HG03108 (cell line): ENCODE measurements around the gene SOAT1.

Source experiments
- ATAC-seq: cut with Tn5 transposase; IDR thresholded peaks from one replicate; pipeline ENCODE4 v1.9.1; 2021; ENCODE audit warnings: moderate library complexity; ENCODE audit not compliant: unreplicated experiment

The SOAT1 gene

GRCh38 chr1:179303200-179303785 lies 9.7 kb downstream of the SOAT1 start:
- no peak for ATAC-seq

GRCh38 chr1:179305450-179305849 lies 11.9 kb downstream of the SOAT1 start:
- no peak for ATAC-seq

- no peak for ATAC-seq
Observed at GRCh38 chr1:179310291-179310690, 16.7 kb downstream of the SOAT1 start.

DNA sequence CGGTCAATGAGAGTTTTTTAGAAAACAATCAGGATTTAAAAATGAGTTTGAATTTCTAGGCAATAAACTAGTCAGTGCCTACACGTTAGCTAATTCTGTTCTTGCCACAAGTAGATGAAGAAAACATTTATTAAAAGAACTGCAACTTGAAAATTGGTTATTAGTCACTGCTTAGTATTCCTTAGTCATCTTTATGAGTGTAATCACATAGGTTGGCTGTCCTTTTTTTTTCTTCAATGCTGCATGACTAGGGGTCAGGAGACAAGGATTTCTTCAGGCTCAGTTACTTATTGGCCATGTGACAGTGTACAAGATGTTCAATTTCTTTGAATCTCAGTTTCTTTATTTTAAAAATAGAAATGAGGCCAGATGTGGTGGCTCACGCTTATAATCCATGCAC lies 17.1 kb downstream of the SOAT1 start:
- ATAC-seq: no peak

- ATAC-seq: no peak
Observed at GRCh38 chr1:179311149-179311700, 17.6 kb downstream of the SOAT1 start.

- ATAC-seq: no peak
Observed at GRCh38 chr1:179313004-179313403, 19.4 kb downstream of the SOAT1 start.

- no peak for ATAC-seq
Observed at GRCh38 chr1:179314928-179315327, 21.3 kb downstream of the SOAT1 start.

DNA sequence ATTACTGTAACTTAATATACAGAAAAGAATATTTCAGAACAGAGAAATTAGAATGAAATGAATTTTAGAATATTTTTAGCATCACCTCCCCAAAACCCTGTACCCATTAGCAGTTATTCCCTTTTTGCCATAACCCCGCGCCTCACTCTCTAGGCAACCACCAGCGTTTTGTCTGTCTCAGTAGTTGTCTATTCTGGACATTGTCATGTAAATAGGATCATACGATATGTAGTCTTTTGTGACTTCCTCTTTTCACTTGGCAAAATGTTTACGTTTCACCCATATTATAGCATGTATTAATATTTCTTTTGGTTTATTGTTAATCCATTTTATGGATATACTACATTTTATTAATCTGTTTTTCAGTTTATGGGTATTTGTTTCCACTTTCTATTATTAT lies 24.9 kb downstream of the SOAT1 start:
- ATAC-seq: no peak

GRCh38 chr1:179321533-179322216 lies 28.1 kb downstream of the SOAT1 start:
- ATAC-seq: no peak

DNA sequence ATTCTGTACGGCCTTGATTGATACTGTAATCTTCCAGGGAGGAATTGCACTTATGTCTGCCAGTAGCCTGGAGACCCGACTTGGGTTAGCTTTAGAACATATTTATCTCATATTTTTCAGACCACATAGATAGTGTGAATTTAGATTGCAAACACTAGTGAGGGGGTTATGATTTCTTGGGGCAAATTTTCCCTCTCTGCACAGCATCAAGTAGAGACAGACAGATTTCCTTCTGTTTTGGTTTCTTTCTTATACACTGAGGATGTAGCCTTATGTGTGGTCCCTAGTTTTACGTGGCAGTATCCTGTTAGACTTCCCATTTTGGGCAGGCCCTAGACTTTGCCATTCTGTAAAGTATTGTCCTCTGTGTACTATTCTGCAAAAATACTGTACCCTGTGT lies 29.0 kb downstream of the SOAT1 start:
- no peak for ATAC-seq

GRCh38 chr1:179323436-179323835 lies 29.8 kb downstream of the SOAT1 start:
- ATAC-seq: no peak

DNA sequence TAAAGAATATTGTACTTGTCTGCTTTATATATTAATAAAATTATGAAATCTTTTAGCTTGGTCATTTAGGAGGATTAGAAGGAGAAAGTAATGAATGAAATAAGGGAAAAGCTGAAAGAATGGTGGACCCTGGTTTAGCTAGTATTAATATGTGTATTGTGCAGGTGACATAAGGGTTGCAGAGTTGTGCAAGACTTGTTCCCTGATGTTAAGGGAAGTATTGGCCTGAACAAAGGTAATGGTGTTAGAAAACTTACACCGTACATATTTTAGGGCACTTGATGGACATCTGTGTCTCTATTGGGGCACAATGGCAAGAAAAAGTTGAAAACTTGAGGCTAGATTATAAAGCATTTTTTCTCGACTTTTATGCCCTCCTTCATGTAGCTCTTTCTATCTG lies 32.2 kb downstream of the SOAT1 start:
- no peak for ATAC-seq

DNA sequence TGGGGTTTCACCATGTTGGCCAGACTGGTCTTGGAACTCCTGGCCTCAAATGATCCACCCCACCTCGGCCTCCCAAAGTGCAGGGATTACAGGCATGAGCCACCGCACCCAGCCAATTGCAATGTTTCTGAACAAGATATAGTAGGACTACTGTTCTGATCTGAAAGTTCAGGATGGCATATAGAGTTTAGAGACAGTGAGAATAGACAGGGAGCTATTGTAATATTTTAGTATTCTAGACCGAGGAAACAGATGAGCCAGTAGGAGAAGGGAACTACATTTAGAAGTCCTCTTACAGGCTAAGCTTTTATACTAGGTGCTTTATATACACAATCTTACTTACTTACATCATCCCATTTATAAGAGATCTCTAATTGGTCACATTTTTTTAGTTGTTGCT lies 33.1 kb downstream of the SOAT1 start:
- no peak for ATAC-seq

- ATAC-seq: no peak
Observed at GRCh38 chr1:179327196-179327595, 33.6 kb downstream of the SOAT1 start.

GRCh38 chr1:179327679-179328078 lies 34.1 kb downstream of the SOAT1 start:
- ATAC-seq: no peak

DNA sequence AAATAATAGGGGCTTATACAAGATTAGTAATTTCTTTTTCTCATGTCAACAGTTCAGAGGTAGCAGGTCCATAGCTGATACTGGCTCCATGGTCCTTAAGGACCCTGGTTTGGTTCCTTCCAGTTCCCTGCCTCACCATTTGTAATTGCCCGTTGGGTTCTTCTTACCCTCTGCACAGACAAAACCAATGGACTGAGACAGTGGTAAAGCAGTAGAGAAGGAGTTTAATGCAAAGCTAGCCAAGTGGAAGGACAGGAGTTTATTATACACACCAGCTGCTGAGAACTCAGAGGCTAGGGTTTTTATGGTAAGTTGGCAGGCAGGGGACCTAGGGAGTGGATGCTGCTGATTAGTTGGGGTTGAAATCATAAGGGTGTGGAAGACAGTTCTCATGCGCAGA lies 36.3 kb downstream of the SOAT1 start:
- ATAC-seq: no peak

DNA sequence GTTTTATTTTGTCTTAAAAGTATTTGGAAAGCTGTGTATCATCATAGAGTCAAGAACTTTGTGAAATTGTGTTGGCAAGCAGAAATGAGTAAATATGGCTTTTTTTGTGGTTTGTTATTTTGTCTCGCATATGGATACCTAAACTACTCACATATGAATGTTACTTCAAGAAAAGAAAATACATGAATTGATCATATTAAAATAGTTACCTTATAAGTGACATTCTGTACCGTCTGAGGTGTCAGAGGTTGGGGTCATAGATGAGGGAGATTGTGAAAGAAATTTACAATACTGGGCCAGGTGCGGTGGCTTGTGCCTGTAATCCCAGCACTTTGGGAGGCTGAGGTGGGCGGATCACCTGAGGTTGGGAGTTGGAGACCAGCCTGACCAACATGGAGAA lies 40.8 kb downstream of the SOAT1 start:
- no peak for ATAC-seq

- no peak for ATAC-seq
Observed at GRCh38 chr1:179337288-179337687, 43.7 kb downstream of the SOAT1 start.

DNA sequence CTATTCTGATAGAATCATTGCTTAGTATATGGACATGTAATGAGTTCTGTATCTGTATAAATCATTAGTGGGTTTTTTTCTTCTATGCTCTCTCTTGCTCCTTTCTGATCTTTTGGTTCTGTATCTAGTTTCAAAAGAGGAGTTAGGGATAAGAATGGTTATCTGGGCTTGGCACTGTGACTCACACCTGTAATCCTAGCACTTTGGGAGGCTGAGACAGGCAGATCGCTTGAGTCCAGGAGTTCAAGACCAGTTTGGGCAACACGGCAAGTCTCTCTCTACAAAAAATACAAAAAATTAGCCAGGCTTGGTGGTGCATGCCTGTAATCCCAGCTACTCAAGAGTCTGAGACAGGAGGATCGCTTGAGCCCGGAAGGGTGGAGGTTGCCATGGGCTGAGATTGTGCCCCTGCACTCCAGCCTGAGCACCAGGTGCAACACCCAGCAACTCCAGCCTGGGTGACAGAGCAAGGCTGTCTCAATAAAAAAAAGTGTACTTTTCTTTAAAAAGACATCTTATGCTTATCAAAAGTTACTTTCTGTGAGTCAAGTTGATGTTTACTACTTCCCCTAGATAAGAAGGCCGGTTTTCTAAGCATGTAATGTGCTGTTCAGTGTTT lies 44.5 kb downstream of the SOAT1 start:
- no peak for ATAC-seq

- no peak for ATAC-seq
Observed at GRCh38 chr1:179340918-179341317, 47.3 kb downstream of the SOAT1 start.

DNA sequence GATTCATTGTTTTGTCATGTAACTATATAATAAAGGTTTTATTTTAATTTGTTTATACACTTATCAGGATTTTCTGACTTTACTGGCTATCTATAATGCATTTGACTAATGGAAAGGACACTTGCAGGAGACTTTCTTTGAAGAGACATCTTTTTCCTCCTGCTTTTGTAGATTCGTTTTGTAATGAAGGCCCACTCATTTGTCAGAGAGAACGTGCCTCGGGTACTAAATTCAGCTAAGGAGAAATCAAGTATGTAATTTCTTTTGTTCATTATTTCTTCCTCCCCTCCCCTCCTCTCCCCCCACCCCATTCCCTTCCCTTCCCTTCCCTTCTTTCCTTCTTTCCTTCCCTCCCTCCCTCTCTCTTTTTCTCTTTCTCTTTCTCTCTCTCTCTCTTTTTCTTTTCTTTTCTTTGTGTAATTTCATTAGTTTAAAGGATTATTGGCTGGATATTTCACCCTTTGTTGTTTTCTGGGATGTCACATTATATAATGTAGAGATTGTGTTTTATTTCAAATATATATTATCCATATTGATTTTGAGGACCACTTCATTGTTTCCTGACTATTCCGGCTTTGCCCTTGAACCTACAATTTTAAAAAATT lies 48.4 kb downstream of the SOAT1 start:
- no peak for ATAC-seq
